MG63 (cell line): ENCODE data around the gene CSMD2. TPM values are rescaled to one million over a fixed set of nuclear protein-coding genes. Genes with fewer than 3 reads are reported as not detected.

Experiments used
- DNase-seq: peaks from one replicate; pipeline ENCODE4 v3.0.0-alpha.2; 2020
- H3K27me3 ChIP-seq: fragments of 250-450 bp; sonication (Bioruptor Pico); 2 replicates; pipeline ENCODE4 v1.5.1; 2020; ENCODE audit warnings: mild to moderate bottlenecking, moderate library complexity
- H3K36me3 ChIP-seq: fragments of 250-450 bp; sonication (Bioruptor Pico); 2 replicates; pipeline ENCODE4 v1.5.1; 2020; ENCODE audit warnings: mild to moderate bottlenecking, moderate library complexity
- H3K4me3 ChIP-seq: fragments of 250-450 bp; sonication (Bioruptor Pico); 2 replicates; pipeline ENCODE4 v1.5.1; 2020; ENCODE audit warnings: mild to moderate bottlenecking, moderate library complexity
- H3K9me3 ChIP-seq: fragments of 250-450 bp; sonication (Bioruptor Pico); 2 replicates; pipeline ENCODE4 v1.5.1; 2020; ENCODE audit warnings: mild to moderate bottlenecking, moderate library complexity
- total RNA-seq: library from RNA; depleted of rRNA; stranded (reverse); fragments of >200 nt; shearing (Covaris generic); gene quantifications from 2 replicates; pipeline ENCODE4 v1.2.3, GENCODE V29; 2014; ENCODE audit warnings: low replicate concordance

Gene CSMD2
- total RNA-seq, 1 experiment from 2014 or later = not detected

DNA sequence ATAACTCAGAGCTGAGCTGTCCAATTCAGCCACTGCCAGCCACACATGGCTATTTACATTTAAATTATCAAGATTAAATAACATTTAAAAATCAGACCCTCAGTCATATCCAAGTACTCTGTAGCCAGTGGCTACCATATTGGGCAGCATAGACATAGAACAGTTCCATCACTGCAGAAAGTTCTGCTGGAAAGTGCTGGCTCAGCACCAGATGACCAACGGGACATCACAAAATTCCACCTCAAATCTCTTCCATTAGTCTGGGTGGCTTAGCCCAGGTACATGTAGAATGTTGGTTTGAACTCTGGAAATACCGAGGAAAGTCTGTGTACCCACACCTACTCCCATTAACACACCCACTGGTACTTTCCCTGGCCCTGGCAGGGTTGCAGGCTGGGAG, 563.3 kb downstream of the CSMD2 start:
- H3K9me3 ChIP-seq = no peaks in the 10 kb centered on the region
- no peak for DNase-seq
- no peaks in the 10 kb centered on the region for H3K36me3 ChIP-seq
- no peak overlapping the region for H3K4me3 ChIP-seq
- peaks cover 3% of the 10 kb centered on the region; the same call in 1 of the 2 replicates for H3K27me3 ChIP-seq

DNA sequence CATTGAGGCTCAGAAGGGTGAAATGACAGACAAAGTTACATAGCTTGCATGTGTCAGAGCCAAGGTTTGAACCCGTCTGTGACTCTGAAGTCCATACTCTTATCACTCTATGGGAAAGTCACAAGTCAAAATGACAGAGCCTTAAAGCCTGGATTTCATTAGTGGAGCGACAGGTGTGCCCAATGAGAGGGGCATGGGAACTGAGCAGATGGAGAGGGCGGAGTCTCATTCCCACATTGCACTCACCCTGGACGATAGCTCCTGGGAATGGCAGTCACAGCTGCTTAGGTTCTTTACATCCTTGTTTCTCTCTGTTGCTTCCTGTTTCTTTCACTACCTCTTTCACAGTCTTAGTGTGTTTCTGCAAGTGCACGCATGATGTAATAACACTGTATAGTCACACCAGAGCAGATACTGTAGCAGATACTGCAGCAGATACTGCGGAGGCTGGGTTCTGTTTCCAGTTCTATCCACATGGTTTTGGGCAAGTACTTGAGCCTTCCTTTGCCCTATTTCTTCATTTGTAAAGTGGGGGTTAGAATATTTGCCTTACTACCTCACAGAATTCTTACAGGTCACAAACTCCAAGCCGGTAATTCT, 565.4 kb downstream of the CSMD2 start:
- H3K27me3 ChIP-seq = peaks cover 3% of the 10 kb centered on the region; the same call in 1 of the 2 replicates

DNA sequence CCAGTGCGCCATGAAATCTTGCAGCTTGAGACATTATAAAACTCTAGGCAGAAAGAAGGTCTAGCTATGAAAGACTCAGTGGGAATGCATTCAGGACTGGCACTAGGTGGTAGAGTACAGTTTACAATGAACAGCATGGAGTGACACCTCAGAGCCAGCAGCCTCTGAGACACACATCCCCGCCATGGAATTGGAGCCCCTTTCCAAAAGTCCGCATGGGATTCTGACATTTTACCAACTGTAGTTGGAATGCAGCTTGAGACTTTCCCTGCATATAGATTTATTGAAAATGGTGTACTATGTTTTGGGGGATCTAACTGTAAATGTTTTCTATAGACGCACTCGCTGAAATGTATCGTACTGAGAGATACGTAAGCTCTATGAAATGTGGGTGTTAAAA, 576.3 kb downstream of the CSMD2 start:
- H3K27me3 ChIP-seq = no peaks in the 10 kb centered on the region; the same call in 1 of the 2 replicates
- no peak overlapping the region for H3K4me3 ChIP-seq
- DNase-seq = no peak
- H3K9me3 ChIP-seq = no peaks in the 10 kb centered on the region
- H3K36me3 ChIP-seq = no peaks in the 10 kb centered on the region

More for the DNA sequence above, 565.4 kb downstream of the CSMD2 start:
- DNase-seq = no peak
- H3K9me3 ChIP-seq = no peaks in the 10 kb centered on the region
- H3K36me3 ChIP-seq = no peaks in the 10 kb centered on the region
- no peak overlapping the region for H3K4me3 ChIP-seq

DNA sequence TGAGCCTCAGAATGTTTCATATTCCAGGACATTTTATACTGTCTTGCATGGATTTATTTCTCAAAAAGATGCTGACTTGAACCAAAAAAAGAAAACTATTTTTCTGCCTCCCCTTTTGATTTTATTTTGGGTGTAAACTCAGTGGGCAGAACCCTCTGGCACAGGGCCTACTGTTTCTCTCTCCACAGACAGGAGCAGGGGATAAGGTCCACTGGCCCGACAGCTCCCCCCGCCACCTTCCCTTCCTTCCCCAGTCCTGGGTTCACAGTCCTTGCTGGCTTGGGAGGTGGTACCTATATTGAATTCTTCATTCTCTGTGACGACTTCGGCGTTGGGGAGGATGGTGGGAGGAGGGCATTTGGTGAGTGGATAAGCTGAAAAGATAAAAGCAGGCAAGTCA, 578.2 kb downstream of the CSMD2 start:
- Histone ChIP-seq H3K36me3 (no peaks in the 10 kb centered on the region), H3K27me3 (no peaks in the 10 kb centered on the region; the same call in 1 of the 2 replicates), H3K9me3 (no peaks in the 10 kb centered on the region), H3K4me3 (no peak overlapping the region)
- DNase-seq = no peak

DNA sequence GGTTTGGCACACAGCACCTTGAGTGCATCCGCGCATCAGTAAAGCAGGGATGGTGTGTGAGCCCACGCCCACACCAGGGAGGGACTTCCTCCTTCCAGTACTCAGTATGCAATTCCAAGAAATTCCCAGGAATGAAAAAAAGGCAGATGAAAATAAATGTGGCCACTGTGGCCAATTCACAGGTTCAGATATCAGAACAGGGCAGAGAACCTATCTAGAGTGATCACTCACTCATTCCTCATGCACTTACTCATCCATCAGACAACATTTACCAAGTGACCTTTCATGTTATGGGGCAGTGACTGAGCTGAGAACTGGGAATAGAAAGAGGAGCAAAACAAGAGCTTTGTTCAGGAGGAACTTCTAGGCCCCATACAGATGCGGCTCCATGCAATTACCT, 578.9 kb downstream of the CSMD2 start:
- Histone ChIP-seq H3K36me3 (no peaks in the 10 kb centered on the region), H3K9me3 (no peaks in the 10 kb centered on the region), H3K27me3 (no peaks in the 10 kb centered on the region; the same call in 1 of the 2 replicates), H3K4me3 (no peak overlapping the region)
- DNase-seq = no peak

DNA sequence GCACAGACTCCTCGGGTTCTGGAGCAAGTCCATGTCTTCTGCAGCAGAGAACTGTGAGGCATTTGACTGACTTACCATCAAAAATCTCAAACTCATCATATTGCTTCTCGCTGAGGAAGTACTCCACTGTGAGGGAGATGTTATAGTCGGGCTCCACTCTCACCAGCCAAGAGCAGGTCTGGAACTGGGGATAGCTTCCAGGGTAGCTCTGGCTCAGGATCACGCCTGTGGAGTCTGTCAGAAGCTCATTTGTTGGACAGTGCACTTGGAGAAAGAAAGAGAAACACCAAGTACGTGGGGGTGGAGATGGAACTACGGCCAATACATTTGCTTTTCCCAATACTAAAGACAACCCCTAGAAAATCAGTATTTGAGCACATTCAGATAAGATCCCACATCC, 581.5 kb downstream of the CSMD2 start:
- Histone ChIP-seq H3K36me3 (no peaks in the 10 kb centered on the region), H3K9me3 (no peaks in the 10 kb centered on the region), H3K27me3 (no peaks in the 10 kb centered on the region; the same call in 1 of the 2 replicates), H3K4me3 (no peak overlapping the region)
- no peak for DNase-seq

DNA sequence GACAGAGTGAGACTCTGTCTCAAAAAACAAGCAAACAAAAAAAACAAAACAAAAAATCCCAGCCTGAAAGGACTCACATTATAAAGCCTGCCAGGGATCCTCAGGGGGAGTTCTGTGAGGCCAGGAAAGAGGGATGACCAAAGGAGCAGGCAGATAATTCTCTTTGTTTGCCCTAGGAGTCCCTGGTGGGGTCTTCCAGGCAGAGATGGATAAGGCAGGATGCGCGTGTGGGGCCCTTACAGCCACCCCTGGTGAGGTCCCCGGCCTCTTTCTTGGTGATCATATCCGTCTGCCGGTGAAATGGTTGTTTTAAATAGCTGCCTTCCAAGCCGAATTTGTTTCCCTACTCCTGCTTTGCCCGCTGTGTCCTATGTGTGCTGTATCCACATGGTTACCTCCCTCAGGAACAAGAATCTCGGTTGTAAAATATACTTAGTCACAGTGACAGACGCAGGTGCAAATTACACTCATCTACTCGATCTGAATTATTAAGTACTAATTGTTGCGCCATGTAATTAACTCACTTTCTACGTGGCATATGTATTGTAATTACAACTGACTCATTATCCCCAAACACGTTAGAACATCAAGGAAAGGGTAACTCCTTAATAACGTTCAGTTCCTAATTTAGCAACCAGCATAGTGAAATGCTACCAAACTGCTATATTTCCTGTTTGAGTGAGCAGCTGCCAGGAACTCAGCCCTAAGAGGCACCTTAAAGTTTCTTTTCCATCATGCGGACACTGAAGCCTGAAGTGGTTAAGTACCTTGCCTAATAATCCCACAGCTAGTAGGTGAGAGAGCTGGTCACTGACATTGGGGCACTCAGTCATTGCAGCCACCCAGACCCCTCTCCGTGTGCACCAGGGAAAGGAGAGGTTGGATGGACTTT, 586.2 kb downstream of the CSMD2 start:
- DNase-seq = no peak
- Histone ChIP-seq H3K9me3 (no peaks in the 10 kb centered on the region), H3K4me3 (no peak overlapping the region), H3K27me3 (peaks cover 2% of the 10 kb centered on the region; the same call in 1 of the 2 replicates), H3K36me3 (no peaks in the 10 kb centered on the region)

DNA sequence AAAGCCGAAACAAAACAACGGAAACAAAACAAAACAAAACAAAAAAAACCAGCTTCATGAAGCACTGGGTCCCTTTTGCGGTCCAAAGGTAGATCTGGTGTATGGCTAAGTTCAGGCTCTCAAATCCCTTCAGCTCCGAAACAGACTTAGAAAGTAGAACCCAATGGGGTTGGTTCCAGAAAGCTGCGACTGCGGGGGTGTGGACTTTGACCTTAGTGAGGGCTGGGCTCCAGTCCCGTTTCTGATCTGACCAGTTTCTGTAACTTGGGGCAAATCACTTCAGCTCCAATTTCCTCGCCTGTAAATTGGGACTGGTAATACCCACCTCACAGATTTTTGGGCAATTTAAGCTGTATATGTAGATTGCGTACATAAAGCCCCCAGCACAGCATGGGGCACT, 587.4 kb downstream of the CSMD2 start:
- Histone ChIP-seq H3K9me3 (no peaks in the 10 kb centered on the region), H3K36me3 (no peaks in the 10 kb centered on the region), H3K4me3 (no peak overlapping the region), H3K27me3 (peaks cover 2% of the 10 kb centered on the region; the same call in 1 of the 2 replicates)
- DNase-seq = no peak

DNA sequence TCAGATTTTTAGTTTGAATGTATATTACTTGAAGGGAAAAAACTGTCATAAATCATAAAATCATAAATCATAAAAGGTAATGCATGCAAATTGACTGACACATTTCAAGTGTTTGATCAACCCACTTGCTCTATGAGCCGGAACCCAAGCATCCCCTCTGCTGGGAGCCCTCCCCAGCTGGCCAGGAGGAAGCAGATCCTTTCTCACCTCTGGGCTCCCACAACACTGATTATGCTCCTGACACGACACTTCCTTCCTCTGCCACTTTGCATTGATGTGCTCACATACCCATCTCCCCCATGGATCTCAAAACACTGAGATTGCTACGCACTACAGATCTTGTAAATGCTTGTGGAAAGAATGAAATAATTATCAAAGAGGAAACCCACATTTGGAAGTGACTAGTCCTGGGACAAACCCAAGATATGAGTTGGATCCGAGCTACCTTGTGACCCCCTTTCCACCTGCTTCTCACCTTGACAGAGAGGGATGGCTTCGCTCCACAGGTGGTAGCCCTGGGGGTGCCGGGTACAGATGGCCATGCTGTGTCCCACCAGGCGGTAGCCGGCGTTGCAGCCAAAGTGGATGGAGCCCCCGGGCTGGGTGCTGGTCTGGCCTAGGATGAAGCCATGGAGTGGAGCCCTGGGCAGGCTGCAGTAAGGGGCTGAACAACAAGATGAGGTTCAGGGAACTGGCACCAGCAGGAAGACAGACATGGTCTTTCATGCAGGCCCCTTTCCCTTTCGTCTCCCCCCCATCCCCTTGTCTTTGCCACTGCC, 588.0 kb downstream of the CSMD2 start:
- Histone ChIP-seq H3K36me3 (no peaks in the 10 kb centered on the region), H3K27me3 (peaks cover 2% of the 10 kb centered on the region; the same call in 1 of the 2 replicates), H3K9me3 (no peaks in the 10 kb centered on the region), H3K4me3 (no peak overlapping the region)
- no peak for DNase-seq

DNA sequence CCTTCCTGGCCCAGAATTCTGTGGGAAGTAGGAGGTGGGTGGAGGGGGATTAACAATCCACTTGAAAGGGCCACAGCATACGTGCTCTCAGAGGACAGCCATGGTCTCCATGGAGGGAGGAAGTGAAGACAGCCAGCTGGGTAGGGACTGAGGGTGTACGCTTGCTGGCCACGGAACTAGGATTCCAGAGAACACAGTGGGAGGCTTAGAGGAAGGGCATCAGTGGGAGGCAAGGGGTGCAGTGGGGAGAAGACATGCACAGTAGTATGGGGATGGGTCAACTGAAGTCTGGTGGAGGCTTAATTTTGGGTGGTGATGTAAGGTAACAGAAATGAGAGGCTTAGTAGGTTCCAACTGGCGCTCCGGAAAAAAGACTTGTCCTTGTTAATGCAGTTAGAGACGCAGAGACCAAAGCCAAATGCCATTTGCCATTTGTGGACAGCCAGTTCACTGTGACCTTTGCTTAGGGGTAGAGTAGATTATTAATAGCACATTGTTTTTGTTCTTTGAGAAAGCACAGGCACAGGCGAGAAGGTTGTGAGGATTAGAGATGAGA, 589.6 kb downstream of the CSMD2 start:
- peak; percentile 9 for DNase-seq
- Histone ChIP-seq H3K27me3 (peaks cover 2% of the 10 kb centered on the region; the same call in 1 of the 2 replicates), H3K9me3 (no peaks in the 10 kb centered on the region), H3K4me3 (no peak overlapping the region), H3K36me3 (no peaks in the 10 kb centered on the region)

DNA sequence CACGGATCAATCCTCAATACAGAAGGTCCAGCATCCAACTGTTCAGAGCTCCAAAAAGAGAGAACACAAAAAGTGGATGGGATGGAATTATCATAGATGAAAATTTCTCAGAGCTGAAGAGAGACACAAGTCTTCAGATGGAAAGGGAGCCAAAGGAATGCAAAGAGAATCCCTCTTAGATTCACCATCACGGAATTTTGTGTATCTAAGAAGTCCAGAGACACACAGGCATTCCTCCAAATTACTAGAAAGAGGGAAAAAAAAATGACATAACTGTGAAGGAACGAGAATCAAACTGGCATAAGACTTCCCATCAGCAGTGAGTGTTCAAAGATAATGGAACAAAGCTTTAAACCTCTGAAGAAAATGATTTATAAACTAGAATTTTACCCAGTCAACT, 591.4 kb downstream of the CSMD2 start:
- H3K36me3 ChIP-seq = no peaks in the 10 kb centered on the region
- no peak for DNase-seq
- H3K4me3 ChIP-seq = no peak overlapping the region
- H3K27me3 ChIP-seq = peaks cover 2% of the 10 kb centered on the region; the same call in 1 of the 2 replicates
- H3K9me3 ChIP-seq = no peaks in the 10 kb centered on the region

DNA sequence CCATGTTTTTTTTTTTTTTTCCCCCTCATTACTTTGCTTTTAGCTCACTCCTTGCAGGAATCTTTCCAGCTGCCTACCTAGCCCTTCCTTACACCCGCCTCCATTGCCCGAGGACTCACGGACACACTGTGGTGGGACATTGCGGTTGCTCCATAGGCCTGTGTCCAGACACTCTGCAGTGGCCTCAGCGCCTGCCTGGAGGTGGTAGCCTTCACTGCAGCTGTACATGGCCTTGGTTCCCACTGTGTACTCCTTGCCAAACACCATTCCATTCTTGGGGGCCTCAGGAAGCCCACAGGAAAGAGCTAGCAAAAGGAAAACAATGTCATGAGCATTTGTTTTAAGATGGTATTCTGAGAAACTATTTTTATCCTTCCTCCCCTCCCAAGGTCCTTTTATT, 592.6 kb downstream of the CSMD2 start:
- Histone ChIP-seq H3K36me3 (no peaks in the 10 kb centered on the region), H3K4me3 (no peak overlapping the region), H3K27me3 (peaks cover 2% of the 10 kb centered on the region; the same call in 1 of the 2 replicates), H3K9me3 (no peaks in the 10 kb centered on the region)
- no peak for DNase-seq

DNA sequence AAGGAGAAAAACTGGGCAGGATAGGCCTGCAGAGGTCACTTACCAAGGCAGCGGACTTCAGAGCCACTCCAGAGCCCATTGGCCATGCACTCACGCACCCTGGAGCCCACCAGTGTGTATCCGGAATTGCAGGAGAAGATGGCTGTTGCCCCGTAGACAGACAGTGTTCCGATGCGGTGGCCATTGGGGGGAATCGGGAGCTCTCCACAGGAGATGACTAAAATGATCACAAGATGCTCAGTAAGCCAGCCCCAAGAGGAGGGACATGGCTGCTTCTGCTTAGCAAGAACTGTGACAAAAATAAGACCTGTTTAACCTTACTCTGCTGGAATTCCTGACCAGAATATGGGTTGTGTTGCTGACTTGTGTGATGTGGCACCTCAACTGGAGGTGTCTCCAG, 595.7 kb downstream of the CSMD2 start:
- no peaks in the 10 kb centered on the region for H3K36me3 ChIP-seq
- DNase-seq = no peak
- H3K27me3 ChIP-seq = no peaks in the 10 kb centered on the region; the same call in 1 of the 2 replicates
- no peak overlapping the region for H3K4me3 ChIP-seq
- no peaks in the 10 kb centered on the region for H3K9me3 ChIP-seq

DNA sequence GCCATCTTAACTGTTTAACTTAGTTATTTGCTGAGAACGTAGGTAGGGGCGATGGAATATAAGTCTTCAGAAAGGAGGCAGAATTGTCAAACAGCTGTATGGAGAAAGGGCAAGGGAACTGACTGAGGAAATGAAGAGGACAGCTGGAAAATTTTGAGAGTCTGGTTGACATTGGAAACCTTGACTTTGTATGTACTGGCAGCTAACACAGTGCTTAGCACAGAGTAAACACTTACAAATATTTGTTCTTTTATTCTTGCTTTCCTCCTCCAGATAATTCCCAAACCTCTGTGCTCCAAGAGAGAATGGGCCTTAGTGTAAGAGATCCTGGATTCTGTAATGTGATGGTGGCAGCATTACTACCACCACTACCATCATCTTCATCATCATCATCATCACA, 601.3 kb downstream of the CSMD2 start:
- no peak overlapping the region for H3K4me3 ChIP-seq
- H3K36me3 ChIP-seq = no peaks in the 10 kb centered on the region
- DNase-seq = no peak
- no peaks in the 10 kb centered on the region for H3K9me3 ChIP-seq
- no peaks in the 10 kb centered on the region; the same call in 1 of the 2 replicates for H3K27me3 ChIP-seq

DNA sequence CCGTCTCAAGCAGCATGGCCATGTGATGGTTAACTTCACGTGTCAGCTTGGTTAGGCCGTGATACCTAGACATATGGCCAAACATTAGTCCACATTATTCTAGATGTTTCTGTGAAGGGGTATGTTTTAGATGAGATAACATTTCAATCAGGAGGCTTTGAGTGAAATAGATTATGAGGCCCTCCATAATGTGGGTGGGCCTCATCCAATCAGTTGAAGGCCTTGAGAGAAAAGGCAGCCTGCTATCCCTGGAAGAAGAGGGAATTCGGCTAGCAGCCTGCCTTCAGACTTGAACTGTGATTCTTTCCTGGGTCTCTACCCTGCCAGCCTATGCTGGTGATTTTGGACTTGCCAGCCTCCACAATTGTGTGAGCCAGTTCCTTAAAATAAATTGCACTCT, 602.5 kb downstream of the CSMD2 start:
- no peak for DNase-seq
- no peaks in the 10 kb centered on the region; the same call in 1 of the 2 replicates for H3K27me3 ChIP-seq
- H3K9me3 ChIP-seq = no peaks in the 10 kb centered on the region
- no peaks in the 10 kb centered on the region for H3K36me3 ChIP-seq
- no peak overlapping the region for H3K4me3 ChIP-seq

DNA sequence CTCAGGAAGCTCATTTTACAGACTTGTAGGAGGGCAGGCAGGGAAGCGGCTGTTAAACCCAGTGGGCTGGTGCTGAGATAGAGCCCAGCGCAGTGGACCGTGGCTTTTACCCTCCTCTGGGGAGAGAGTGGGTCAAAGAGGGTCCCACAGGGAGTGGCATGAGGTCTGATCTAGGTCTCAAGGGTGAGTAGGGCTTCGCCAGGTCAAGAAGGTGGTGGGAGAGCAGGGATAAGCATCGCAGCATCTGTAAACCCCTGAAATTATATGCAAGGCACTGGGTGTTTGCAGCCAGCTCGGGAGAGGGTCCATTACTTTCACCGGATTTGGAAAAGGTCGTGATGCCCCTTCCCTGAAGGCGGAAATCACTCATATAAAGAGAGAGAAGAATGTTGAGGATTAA, 603.5 kb downstream of the CSMD2 start:
- Histone ChIP-seq H3K36me3 (no peaks in the 10 kb centered on the region), H3K27me3 (no peaks in the 10 kb centered on the region; the same call in 1 of the 2 replicates), H3K4me3 (no peak overlapping the region), H3K9me3 (no peaks in the 10 kb centered on the region)
- no peak for DNase-seq
